Stomach smooth muscle (tissue), 2 donors: ENCODE results near the gene INPP5A.
A peak's percentile ranks its signal among the peaks of the same experiment; 100 is the strongest.

ENCODE experiments used
- H3K27ac ChIP-seq: one replicate; pipeline ENCODE4 v1.7.0; 2013; ENCODE audit warnings: mild to moderate bottlenecking, low read length, inconsistent platforms
- H3K27me3 ChIP-seq, 2 donors: one replicate each; pipeline ENCODE4 v1.7.0; 2013; ENCODE audit warnings: low read length in 2 of 2; ENCODE audit not compliant: insufficient read depth in 2 of 2, control insufficient read depth in 1 of 2
- H3K36me3 ChIP-seq, 2 donors: one replicate each; pipeline ENCODE4 v1.7.0; 2013; ENCODE audit warnings: low read length in 2 of 2; ENCODE audit not compliant: control insufficient read depth in 2 of 2, insufficient read depth in 2 of 2
- H3K4me1 ChIP-seq: one replicate; pipeline ENCODE4 v1.7.0; 2013; ENCODE audit warnings: low read length; ENCODE audit not compliant: control insufficient read depth, insufficient read depth
- H3K4me3 ChIP-seq, 2 donors: one replicate each; pipeline ENCODE4 v1.7.0; 2013; ENCODE audit warnings: low read length in 2 of 2
- H3K9ac ChIP-seq, 2 donors: one replicate each; pipeline ENCODE4 v1.7.0; 2013; ENCODE audit warnings: low read length in 2 of 2, mild to moderate bottlenecking in 1 of 2
- H3K9me3 ChIP-seq, 2 donors: one replicate each; pipeline ENCODE4 v1.7.0; 2013; ENCODE audit warnings: low read length in 2 of 2; ENCODE audit not compliant: control insufficient read depth in 2 of 2
- donor health status: healthy.
- donor health status: Pancreatic carcinoma.

The INPP5A gene

DNA sequence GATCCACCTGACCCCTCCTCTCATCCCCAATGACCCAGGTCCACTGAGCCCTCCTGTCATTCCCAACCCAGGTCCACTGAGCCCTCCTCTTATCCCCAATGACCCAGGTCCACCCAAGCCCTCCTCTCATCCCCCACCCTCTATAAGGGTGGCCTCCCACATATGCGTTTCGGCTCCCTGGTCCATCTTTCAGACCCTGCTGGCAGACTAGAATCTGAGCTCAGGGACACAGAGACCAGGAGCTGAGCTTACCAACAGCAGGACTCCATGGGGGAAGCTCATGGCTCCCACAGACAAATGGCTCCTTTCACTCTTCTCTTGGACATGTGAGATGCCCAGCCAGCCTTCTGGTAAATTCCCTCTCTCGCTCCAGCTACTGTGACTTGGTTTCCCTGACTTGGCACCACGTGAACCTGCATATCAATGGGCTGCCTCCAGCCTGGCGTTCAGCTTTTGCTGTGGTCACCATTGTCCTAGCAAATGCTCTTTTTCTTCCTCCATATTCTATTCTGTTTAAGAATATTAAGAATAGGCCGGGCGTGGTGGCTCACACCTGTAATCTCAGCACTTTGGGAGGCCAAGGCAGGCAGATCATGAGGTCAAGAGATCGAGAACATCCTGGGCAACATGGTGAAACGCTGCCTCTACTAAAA, 24.8 kb upstream of the INPP5A start:
- Histone ChIP-seq H3K4me3 (no peak overlapping the region), H3K4me1 (peaks cover 65% of the 10 kb centered on the region), H3K9ac (no peak overlapping the region), H3K36me3 (no peaks in the 10 kb centered on the region), H3K27me3 (no peaks in the 10 kb centered on the region), H3K27ac (peak overlapping the region; percentile 67), H3K9me3 (no peaks in the 10 kb centered on the region)

- no peak overlapping the region for H3K27ac ChIP-seq
These were observed 22.6 kb upstream of the INPP5A start for GRCh38 chr10:132514821-132515520.

GRCh38 chr10:132515811-132516726, 21.5 kb upstream of the INPP5A start:
- Histone ChIP-seq H3K27ac (peak overlapping the region; percentile 67), H3K4me3 (peak overlapping the region in 1 of 2 donors; percentile 64), H3K9me3 (no peaks in the 10 kb centered on the region), H3K9ac (no peak overlapping the region), H3K27me3 (no peaks in the 10 kb centered on the region), H3K4me1 (peaks cover 72% of the 10 kb centered on the region), H3K36me3 (no peaks in the 10 kb centered on the region)

More at GRCh38 chr10:132514821-132515520, 22.6 kb upstream of the INPP5A start:
- Histone ChIP-seq H3K27me3 (no peaks in the 10 kb centered on the region), H3K4me3 (no peak overlapping the region), H3K9ac (no peak overlapping the region), H3K9me3 (no peaks in the 10 kb centered on the region), H3K4me1 (peaks cover 65% of the 10 kb centered on the region), H3K36me3 (no peaks in the 10 kb centered on the region)

DNA sequence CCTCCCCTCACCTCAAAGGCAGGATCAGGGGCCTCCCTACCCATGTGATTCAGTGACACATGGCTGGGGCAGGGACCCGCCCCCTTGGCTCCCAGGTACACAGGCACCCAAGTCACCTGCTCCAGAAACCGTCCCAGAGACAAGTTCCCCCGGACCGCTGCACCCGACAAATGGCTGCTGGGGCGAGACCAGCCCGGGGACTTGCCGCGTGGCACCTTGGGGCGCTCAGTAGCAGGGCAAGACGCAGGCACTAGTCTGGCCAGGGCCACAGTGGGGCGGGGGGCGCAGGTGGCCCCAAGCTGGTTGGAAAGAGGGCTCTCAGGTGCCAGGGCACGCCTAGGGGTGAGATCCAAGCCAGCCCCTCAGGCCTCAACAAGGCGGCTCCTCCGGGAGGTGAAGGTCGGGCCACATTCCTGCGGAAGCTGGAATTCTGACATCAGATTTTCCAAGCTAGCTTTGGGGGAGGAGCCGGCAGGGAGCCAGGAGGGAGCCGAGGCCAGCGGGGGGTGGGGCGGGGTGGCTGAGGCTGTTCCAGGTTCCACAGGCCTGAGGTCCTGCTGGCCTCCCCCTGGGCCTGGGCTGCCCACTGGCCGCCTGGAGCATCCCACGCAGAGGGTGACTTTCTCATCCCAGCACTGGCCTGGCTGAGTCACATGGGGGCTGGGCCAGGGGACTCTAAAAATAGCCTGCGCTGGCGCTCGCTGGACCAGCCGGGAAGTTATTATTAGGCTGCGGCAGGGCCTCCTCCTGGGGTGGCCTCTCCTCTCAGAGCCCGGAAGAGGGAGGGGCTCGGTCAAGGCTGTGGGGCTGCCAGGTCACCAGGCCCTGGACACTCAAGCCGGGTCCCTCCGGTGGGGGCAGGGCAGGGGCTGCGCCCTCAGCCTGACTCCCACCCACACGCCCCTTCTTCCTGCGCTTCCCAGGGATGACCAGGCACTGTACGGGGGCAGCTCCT, 20.5 kb upstream of the INPP5A start:
- Histone ChIP-seq H3K4me1 (peaks cover 70% of the 10 kb centered on the region), H3K4me3 (peak overlapping the region; percentile 40 to 64), H3K27ac (peak overlapping the region; percentile 67), H3K36me3 (no peaks in the 10 kb centered on the region), H3K27me3 (no peaks in the 10 kb centered on the region), H3K9me3 (no peaks in the 10 kb centered on the region), H3K9ac (peak overlapping the region in 1 of 2 donors; percentile 29)

DNA sequence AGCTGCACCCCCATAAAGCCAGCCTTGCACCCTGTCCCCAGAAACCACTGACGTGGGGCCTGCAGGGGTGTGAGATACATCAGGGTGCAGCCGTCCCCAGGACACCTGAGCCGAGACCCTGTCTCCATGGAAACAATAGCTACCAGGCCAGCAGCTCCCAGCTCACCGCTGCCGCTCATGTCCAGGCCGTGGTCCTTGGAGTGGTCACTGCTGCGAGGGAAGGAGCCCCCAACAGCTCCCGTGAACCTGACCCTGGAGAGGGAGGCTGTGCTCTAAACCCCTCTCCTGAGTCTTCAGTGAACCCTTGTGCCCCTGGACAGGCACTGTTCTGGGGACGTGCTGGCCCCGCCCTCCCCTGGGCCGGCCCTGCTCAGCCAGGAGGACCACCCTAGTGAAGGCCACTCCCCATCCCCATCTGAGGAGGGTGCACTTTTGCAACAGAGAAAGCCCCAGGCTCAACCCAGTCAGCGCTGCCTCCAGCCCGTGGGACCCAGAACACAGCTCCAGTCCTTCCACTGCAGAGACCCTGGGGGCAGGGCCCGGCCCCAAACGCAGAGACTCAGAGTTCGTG, 19.6 kb upstream of the INPP5A start:
- peaks cover 75% of the 10 kb centered on the region for H3K4me1 ChIP-seq
- no peak overlapping the region for H3K9ac ChIP-seq
- H3K9me3 ChIP-seq = no peaks in the 10 kb centered on the region
- peak overlapping the region; percentile 67 for H3K27ac ChIP-seq
- H3K36me3 ChIP-seq = no peaks in the 10 kb centered on the region
- H3K4me3 ChIP-seq = peak overlapping the region in 1 of 2 donors; percentile 64
- H3K27me3 ChIP-seq = no peaks in the 10 kb centered on the region

GRCh38 chr10:132518572-132519381, 18.8 kb upstream of the INPP5A start:
- H3K36me3 ChIP-seq = no peaks in the 10 kb centered on the region
- H3K9me3 ChIP-seq = no peaks in the 10 kb centered on the region
- peak overlapping the region in 1 of 2 donors; percentile 64 for H3K4me3 ChIP-seq
- H3K27me3 ChIP-seq = no peaks in the 10 kb centered on the region
- no peak overlapping the region for H3K9ac ChIP-seq
- H3K4me1 ChIP-seq = peaks cover 75% of the 10 kb centered on the region
- H3K27ac ChIP-seq = peak overlapping the region; percentile 84

- peak overlapping the region; percentile 20 to 47 for H3K9ac ChIP-seq
- H3K4me1 ChIP-seq = peaks cover 75% of the 10 kb centered on the region
- peak overlapping the region in 1 of 2 donors; percentile 44 for H3K4me3 ChIP-seq
These were observed 18.0 kb upstream of the INPP5A start for GRCh38 chr10:132519382-132520176.

DNA sequence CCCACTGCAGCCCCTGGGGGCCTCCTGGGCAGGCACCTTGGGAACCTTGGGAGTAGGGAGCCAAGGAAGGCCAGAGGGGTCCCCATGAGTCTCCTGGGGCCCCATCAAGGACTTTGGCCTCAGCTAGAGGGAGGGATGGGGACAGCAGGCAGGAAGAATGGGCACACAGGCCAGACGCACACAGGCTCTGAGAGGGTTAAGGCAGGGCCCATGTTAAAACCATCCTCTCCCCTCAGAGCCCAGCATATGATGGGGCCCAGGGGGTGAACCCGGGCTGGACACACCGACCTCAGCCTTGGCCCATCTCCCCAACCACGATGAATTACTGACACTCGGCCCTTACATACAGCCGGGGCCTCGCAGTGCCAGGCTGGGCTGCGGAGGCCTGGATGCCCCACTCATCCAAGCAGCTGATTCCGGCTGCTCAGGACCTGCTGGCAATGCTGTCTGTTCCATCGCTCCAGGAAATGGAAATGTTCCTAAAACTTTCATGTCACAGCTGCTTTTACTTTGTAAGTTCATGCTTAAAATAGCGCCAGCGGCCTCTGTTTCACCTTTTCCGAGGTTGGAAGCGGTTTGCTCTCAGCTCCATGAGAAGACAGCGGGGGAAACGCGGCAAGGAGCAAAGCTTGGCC, 17.3 kb upstream of the INPP5A start:
- H3K4me3 ChIP-seq = peak overlapping the region in 1 of 2 donors; percentile 44
- H3K9me3 ChIP-seq = no peaks in the 10 kb centered on the region
- peak overlapping the region; percentile 20 to 47 for H3K9ac ChIP-seq
- no peaks in the 10 kb centered on the region for H3K27me3 ChIP-seq
- no peaks in the 10 kb centered on the region for H3K36me3 ChIP-seq
- peaks cover 70% of the 10 kb centered on the region for H3K4me1 ChIP-seq
- peak overlapping the region; percentile 84 for H3K27ac ChIP-seq

More at GRCh38 chr10:132519382-132520176, 18.0 kb upstream of the INPP5A start:
- Histone ChIP-seq H3K9me3 (no peaks in the 10 kb centered on the region), H3K27me3 (no peaks in the 10 kb centered on the region), H3K27ac (peak overlapping the region; percentile 84), H3K36me3 (no peaks in the 10 kb centered on the region)
